Fibroblast of upper back skin (primary cell): Measurements from ENCODE around the gene TRAF3.
"Not testable (repeated sequence)": the region's sequence is repeated elsewhere in the genome, so short reads cannot be mapped to it uniquely, and the experiment has no call there.

ENCODE experiments used
- DNase-seq: peaks from one replicate; pipeline ENCODE4 v3.0.0-alpha.2; 2013

TRAF3 gene

GRCh38 chr14:102831163-102831804 is 54.0 kb downstream of the TRAF3 start:
- no peak for DNase-seq

- DNase-seq = no peak
Observed at GRCh38 chr14:102833341-102833740, 56.1 kb downstream of the TRAF3 start.

DNA sequence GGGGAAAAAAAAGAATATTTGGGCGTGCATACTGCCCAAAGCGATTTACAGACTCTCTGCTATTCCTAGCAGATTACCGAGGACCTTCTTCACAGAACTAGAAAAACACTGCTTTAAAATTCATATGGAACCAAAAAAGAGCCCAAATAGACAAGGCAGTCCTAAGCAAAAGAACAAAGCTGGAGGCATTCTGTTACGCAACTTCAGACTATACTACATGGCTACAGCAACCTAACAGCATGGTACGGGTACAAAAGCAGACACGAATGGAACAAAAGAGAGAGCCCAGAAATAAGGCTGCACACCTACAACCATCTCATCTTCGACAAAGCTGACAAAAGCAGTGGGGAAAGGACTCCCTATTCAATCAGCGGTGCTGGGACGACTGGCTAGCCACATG is 56.7 kb downstream of the TRAF3 start:
- no peak for DNase-seq

- DNase-seq = no peak
Observed at GRCh38 chr14:102835959-102836358, 58.7 kb downstream of the TRAF3 start.

DNA sequence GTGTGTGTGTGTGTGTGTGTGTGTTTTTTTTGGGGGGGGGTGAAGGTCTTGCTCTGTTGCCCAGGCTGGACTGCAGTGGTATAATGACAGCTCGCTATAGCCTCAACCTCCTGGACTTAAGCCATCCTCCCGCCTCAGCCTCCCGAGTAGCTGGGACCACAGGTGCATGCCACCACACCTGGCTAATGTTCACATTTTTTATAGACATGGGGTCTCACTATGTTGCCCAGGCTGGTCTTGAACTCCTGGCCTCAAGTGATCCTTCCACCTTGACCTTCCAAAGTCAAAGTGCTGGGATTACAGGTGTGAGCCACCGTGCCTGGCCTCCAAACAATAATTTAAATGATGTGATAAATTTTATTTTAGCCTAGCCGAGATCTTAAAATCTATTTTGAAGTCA is 59.9 kb downstream of the TRAF3 start:
- DNase-seq = not testable (repeated sequence)

DNA sequence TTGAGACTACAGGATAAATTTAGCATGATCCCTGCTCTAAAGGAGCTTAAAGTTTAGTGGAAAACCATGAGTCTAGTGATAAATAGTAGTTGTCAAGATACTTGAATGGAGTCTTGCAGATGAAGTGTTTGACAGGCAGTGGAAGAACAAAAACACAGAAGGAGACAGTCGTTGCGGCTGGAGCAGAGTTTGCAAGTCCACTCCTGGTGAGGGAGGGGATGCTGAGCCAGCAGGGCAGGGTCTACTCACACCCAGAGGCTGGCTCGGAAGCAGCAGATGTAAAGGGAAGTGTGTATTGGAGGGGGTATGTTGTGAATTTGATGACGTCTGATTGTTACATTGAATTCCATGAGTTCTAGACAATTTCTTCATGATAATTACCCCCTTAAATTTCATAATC is 61.3 kb downstream of the TRAF3 start:
- DNase-seq = no peak

- DNase-seq = no peak
Observed at GRCh38 chr14:102840115-102840514, 62.9 kb downstream of the TRAF3 start.

GRCh38 chr14:102840771-102841528 is 63.7 kb downstream of the TRAF3 start:
- DNase-seq = no peak

GRCh38 chr14:102848830-102849525 is 71.7 kb downstream of the TRAF3 start:
- no peak for DNase-seq

DNA sequence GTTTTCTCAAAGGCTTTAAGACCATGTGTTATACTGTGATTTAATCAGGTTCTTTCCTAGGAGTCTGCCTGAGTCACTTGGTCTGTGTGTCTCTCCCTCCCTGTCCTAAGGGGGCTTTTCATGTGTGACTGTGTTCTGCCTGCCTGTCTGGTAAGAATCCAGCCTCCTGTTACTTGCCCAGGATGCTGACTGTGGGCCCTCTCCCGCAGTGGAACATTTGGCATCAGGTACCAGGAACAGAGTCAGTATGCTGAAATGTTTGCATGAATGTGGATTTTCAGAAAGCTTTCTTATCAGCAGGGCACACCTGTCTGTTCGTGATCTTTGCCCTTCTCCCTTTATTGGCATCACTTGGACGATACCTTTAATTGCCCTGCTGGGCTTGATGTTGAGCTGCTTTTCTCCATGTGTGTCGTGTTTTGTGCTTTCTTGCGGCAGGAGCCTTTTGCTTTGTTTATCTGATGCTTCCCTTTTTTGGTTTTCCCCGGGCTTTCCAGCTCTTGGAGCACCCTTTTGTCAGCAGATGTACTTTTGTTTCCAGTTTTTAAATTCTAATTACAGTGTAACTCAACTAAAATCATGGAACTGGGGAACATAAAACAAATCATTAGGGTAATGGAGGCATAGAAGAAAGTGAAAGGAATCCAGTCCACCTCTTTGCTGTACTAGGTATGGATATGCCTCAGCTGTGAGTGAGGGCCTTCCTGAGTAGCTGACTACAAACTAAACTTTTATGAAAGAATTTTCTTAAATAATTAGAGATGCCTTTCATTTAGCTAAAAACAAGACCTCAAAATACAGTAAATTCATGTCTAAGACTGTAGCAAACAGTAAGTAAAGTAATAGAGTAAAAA is 72.5 kb downstream of the TRAF3 start:
- DNase-seq = no peak

GRCh38 chr14:102853648-102854047 is 76.4 kb downstream of the TRAF3 start:
- no peak for DNase-seq

DNA sequence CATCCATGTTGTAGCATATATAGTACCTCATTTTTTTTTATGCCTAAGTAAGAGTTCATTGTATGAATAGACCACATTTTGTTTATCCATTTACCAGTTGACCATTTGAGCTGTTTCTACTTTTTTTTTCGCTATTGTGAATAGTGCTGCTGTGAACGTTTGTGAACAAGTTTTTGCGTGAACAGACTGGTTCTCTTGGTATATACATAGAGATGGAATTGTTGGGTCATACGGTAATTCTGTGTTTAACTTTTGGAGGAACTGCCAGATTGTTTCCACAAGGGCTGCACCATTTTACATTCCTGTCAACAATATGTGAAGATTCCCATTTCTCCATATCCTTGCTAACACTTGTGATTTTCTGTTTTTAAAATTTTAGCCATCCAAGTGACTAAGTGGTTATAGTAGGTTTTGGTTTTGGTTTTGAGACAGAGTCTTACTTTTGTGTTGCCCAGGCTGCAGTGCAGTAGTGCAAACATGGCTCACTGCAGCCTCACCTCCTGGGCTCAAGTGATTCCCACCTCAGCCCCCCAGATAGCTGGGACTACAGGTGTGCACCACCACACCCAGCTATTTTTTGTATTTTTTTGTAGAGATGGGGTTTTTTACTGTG is 76.9 kb downstream of the TRAF3 start:
- DNase-seq = no peak

DNA sequence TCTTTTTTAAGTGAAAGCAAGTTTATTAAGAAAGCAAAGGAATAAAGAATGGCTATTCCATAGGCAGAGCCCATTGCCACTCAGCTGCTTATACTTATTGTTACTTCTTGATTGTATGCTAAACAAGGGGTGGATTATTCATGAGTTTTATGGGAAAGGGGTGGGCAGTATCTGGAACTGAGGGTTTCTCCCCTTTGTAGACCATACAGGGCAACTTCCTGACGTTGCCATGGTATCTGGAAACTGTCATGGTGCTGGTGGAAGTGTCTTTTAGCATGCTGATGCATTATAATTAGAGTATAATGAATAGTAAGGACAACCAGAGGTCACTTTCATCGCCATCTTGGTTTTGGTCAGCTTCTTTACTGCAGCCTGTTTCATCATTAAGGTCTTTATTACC is 78.9 kb downstream of the TRAF3 start:
- DNase-seq = no peak

GRCh38 chr14:102857444-102857843 is 80.2 kb downstream of the TRAF3 start:
- peak; percentile 6 for DNase-seq

DNA sequence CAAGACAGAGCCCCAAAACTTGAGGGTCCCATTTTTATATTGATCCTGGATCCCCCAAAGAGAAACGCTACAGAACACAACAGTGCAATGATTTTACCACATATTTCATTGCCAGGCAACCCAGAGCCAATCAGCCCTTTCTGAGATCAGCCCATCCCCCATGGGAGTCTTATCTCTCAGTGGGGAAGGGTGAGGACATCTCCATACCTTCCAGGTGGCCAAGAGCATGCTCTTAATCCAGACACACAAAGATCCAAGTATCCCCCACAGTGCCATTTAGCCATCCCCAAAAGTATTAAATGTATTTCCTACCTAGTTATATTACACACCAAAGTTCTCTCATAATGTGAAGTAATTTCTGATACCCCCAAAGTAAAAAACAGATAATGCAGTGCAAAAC is 82.7 kb downstream of the TRAF3 start:
- no peak for DNase-seq

DNA sequence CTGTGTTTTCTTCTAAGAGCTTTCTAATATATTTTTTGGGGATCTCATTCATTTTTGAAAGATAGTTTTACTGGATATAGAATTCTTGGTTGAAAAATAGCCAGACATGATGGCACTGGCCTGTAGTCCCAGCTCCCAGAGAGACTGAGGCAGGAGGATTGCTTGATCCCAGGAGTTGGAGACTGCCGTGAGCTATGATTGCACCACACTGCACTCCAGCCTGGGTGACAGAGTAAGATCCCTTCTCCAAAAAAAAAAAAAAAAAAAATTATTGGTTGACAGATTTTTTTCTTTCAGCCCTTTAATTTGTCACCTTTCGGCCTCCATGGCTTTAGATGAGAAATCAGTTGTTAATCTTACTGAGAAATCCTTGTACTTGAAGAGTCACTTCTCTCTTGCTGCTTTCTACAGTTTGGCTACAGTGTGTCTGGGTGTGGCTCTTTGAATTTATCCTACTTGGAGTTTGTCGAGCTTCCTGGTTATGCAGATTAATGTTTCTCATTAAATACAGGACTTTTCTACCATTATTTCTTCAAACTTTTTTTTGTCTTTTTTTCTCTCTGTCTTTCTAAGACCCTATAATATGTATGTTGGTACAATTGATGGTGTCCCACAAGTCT is 85.0 kb downstream of the TRAF3 start:
- DNase-seq = no peak

DNA sequence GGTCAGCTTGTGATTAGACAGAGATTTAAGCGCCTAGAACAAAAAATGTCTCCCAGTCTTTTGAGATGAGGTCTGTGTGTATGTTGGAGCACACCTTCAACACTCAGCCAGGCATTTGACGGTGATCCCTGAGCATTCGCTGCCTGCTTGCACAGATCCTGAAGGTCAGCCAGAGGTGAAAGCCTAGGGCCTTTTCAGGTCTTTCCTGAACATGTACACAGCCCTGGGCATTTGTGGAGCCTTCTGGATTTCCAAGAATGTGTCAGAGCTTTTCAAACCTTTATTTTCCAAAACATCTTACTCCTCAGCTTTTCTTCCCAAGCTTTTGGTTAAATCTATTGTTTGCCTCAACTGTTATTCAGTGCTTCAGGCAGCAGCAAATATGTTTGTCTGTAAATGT is 86.1 kb downstream of the TRAF3 start:
- no peak for DNase-seq

GRCh38 chr14:102865916-102866315 is 88.7 kb downstream of the TRAF3 start:
- not testable (repeated sequence) for DNase-seq

GRCh38 chr14:102866982-102867761 is 89.9 kb downstream of the TRAF3 start:
- no peak for DNase-seq

GRCh38 chr14:102867826-102868580 is 90.8 kb downstream of the TRAF3 start:
- DNase-seq = no peak
